Measurements from ENCODE around the gene CTNNBL1. TPM values are rescaled to one million over a fixed set of nuclear protein-coding genes. Genes with fewer than 3 reads are reported as not detected.
A peak's percentile ranks its signal among the peaks of the same experiment; 100 is the strongest.

The CTNNBL1 gene
- total and polyA plus RNA-seq, 2 experiments from 2014 or later: 36.3 to 68.7 TPM

DNA sequence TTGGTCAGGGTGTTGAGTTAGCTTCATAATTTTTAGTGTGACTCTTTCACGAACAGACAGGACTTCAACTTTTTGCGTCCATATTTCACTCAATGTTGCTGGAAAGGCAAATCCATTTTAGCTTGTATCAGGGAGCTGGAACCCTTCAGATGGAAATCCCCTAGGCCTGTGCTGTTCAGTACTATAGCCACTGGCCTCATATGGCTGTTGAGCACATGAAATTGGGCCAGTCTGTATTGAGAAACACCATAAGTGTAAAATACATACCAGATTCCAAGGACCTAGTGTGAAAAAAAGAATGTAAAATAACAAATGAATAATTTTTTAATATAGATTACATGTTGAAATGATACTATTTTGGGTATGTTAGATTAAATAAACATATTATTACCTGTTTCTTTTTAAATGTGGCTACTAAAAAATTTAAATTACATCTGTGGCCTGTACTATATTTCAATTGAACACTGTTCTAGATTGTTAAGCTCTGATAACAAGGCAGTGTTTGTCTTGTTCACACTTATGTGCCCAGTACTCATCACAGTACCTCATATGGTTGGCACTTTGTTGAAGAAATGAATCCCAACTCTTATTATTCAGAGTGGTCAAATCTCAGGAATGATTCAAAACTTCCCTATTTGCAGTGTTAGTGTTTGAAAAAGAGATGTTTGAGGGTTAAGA, 34.3 kb downstream of the CTNNBL1 start:
- Histone ChIP-seq H3K4me3 (no peak overlapping the region), H3K27me3 (ENCODE audit: insufficient read depth) (no peaks in the 10 kb centered on the region), H3K36me3 (ENCODE audit: insufficient read depth) (no peaks in the 10 kb centered on the region), H4K20me1 (replicated peaks; ENCODE audit: insufficient read depth) (peaks cover 19% of the 10 kb centered on the region), H2AFZ (no peak overlapping the region), H3K27ac (ENCODE audit: low read depth) (no peak overlapping the region; the same call in 1 of the 2 replicates), H3F3A (replicated peaks; ENCODE audit: low read depth) (no peaks in the 10 kb centered on the region), H3K79me2 (replicated peaks; ENCODE audit: insufficient read depth) (peaks cover 53% of the 10 kb centered on the region), H3K4me1 (ENCODE audit: insufficient read depth) (no peaks in the 10 kb centered on the region), H3K9me2 (ENCODE audit: insufficient read depth) (no peaks in the 10 kb centered on the region), H3K4me2 (no peak overlapping the region)
- Mint-ChIP-seq H3K9me3 (no peaks in the 10 kb centered on the region), H3K27ac (no peak overlapping the region), H3K27me3 (ENCODE audit: insufficient read depth, low read depth, poor library complexity) (peaks cover 2% of the 10 kb centered on the region), H3K36me3 (ENCODE audit: low read depth) (peaks cover 6% of the 10 kb centered on the region), H3K4me1 (peaks cover 37% of the 10 kb centered on the region), H3K4me3 (no peak overlapping the region)
- no peak for TF ChIP-seq POLR2AphosphoS5 (IDR thresholded peaks at IDR 0.05; ENCODE audit: low read depth)
- TF ChIP-seq EZH2 (IDR thresholded peaks at IDR 0.05; ENCODE audit: low read depth, unreplicated experiment): no peak
- TF ChIP-seq JUNB (IDR thresholded peaks at IDR 0.05; ENCODE audit: unreplicated experiment): no peak
- no peak for TF ChIP-seq ZNF114 (CRISPR knock-in tag; IDR thresholded peaks at IDR 0.05)
- TF ChIP-seq, protein P1, sequence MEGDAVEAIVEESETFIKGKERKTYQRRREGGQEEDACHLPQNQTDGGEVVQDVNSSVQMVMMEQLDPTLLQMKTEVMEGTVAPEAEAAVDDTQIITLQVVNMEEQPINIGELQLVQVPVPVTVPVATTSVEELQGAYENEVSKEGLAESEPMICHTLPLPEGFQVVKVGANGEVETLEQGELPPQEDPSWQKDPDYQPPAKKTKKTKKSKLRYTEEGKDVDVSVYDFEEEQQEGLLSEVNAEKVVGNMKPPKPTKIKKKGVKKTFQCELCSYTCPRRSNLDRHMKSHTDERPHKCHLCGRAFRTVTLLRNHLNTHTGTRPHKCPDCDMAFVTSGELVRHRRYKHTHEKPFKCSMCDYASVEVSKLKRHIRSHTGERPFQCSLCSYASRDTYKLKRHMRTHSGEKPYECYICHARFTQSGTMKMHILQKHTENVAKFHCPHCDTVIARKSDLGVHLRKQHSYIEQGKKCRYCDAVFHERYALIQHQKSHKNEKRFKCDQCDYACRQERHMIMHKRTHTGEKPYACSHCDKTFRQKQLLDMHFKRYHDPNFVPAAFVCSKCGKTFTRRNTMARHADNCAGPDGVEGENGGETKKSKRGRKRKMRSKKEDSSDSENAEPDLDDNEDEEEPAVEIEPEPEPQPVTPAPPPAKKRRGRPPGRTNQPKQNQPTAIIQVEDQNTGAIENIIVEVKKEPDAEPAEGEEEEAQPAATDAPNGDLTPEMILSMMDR (conservative IDR thresholded peaks at IDR 0.05; ENCODE audit: low read depth in 2 of 2): no peak
- no peak for TF ChIP-seq REST (IDR thresholded peaks at IDR 0.05; ENCODE audit: unreplicated experiment)
- TF ChIP-seq CREB1 (CRISPR knock-in tag; IDR thresholded peaks at IDR 0.05; ENCODE audit: low read depth): no peak
- no peak for TF ChIP-seq NANOG (IDR thresholded peaks at IDR 0.05; ENCODE audit: borderline replicate concordance)
- no peak for TF ChIP-seq STAT1 (IDR thresholded peaks at IDR 0.05; ENCODE audit: unreplicated experiment)
- no peak for ATAC-seq
- no peak for DNase-seq (ENCODE audit: low spot score)

- Mint-ChIP-seq H3K27me3 (ENCODE audit: insufficient read depth, low read depth, poor library complexity) (peaks cover 2% of the 10 kb centered on the region), H3K4me1 (peaks cover 38% of the 10 kb centered on the region), H3K4me3 (no peak overlapping the region), H3K9me3 (no peaks in the 10 kb centered on the region), H3K27ac (no peak overlapping the region), H3K36me3 (ENCODE audit: low read depth) (peaks cover 7% of the 10 kb centered on the region)
- Histone ChIP-seq H3K27ac (ENCODE audit: low read depth) (no peak overlapping the region), H3K4me3 (no peak overlapping the region), H4K20me1 (replicated peaks; ENCODE audit: insufficient read depth) (peaks cover 16% of the 10 kb centered on the region), H3K9me2 (ENCODE audit: insufficient read depth) (no peaks in the 10 kb centered on the region), H3K4me1 (ENCODE audit: insufficient read depth) (no peaks in the 10 kb centered on the region), H3K27me3 (ENCODE audit: insufficient read depth) (no peaks in the 10 kb centered on the region), H3F3A (replicated peaks; ENCODE audit: low read depth) (no peaks in the 10 kb centered on the region), H3K79me2 (replicated peaks; ENCODE audit: insufficient read depth) (peaks cover 48% of the 10 kb centered on the region), H3K36me3 (ENCODE audit: insufficient read depth) (no peaks in the 10 kb centered on the region), H3K4me2 (no peak overlapping the region), H2AFZ (no peak overlapping the region)
- TF ChIP-seq POLR2AphosphoS5 (IDR thresholded peaks at IDR 0.05; ENCODE audit: low read depth) (no peak), JUNB (IDR thresholded peaks at IDR 0.05; ENCODE audit: unreplicated experiment) (no peak)
- ATAC-seq (peak; percentile 41), DNase-seq (ENCODE audit: low spot score) (no peak)
These were observed 34.8 kb downstream of the CTNNBL1 start for GRCh38 chr20:37728635-37728983.

Data from GM23338 (cell line).